H1 (cell line): ENCODE data around the gene FBXL5. TPM values are rescaled to one million over a fixed set of nuclear protein-coding genes. Genes with fewer than 3 reads are reported as not detected.

Source experiments
- CTCF ChIA-PET: fragments of 300-600 bp; sonication (Branson Sonifier 250); formaldehyde crosslinking; loops from one replicate; lab custom pipeline; 2021; ENCODE audit not compliant: partially characterized antibody; lab: Charles Lee
- POLR2A ChIA-PET: fragments of 300-600 bp; sonication (Branson Sonifier 250); formaldehyde crosslinking; loops from one replicate; lab custom pipeline; 2021; ENCODE audit warnings: inconsistent platforms; ENCODE audit not compliant: partially characterized antibody; lab: Charles Lee
- DNase-seq, 2 experiments: peaks; one replicate each; pipeline versions ENCODE4 v3.0.0 to v3.0.0-alpha.2; 2010 to 2022; ENCODE audit warnings: low spot score in 2 of 2, low read depth in 1 of 2, mixed read lengths in 1 of 2
- FAIRE-seq: peaks from 2 replicates; lab custom pipeline; 2011; peaks lifted over from hg19 to GRCh38; lab: Jason Lieb, UNC
- H2AFZ ChIP-seq: 2 replicates; pipeline ENCODE4 v1.8.1; 2012; ENCODE audit warnings: low read length, inconsistent platforms
- H2AK5ac ChIP-seq: 2 replicates; pipeline ENCODE4 v1.6.1; 2013; ENCODE audit warnings: low read depth, low read length
- H2BK120ac ChIP-seq: replicated peaks from 2 replicates; pipeline ENCODE3; 2013; ENCODE audit warnings: low read depth, low read length, inconsistent platforms
- H2BK12ac ChIP-seq: 2 replicates; pipeline ENCODE4 v1.6.1; 2013; ENCODE audit warnings: low read depth, low read length
- H2BK15ac ChIP-seq: 2 replicates; pipeline ENCODE4 v1.6.1; 2013; ENCODE audit warnings: low read length
- H2BK20ac ChIP-seq: 2 replicates; pipeline ENCODE4 v1.6.1; 2013; ENCODE audit warnings: low read length
- H2BK5ac ChIP-seq: 2 replicates; pipeline ENCODE4 v1.6.1; 2013; ENCODE audit warnings: low read depth, low read length
- H3K14ac ChIP-seq: 2 replicates; pipeline ENCODE4 v1.6.1; 2013; ENCODE audit warnings: inconsistent platforms; ENCODE audit not compliant: insufficient read length
- H3K18ac ChIP-seq: 2 replicates; pipeline ENCODE4 v1.6.1; 2013; ENCODE audit warnings: low read length; ENCODE audit errors: extremely low read depth
- H3K23ac ChIP-seq: 2 replicates; pipeline ENCODE4 v1.6.1; 2013; ENCODE audit warnings: inconsistent platforms; ENCODE audit not compliant: insufficient read length
- H3K23me2 ChIP-seq: 2 replicates; pipeline ENCODE4 v1.6.1; 2013; ENCODE audit warnings: low read depth, low read length
- H3K27ac ChIP-seq: 2 replicates; pipeline ENCODE4 v1.6.1; 2011; ENCODE audit warnings: low read depth, low read length, inconsistent platforms
- H3K27me3 ChIP-seq, 4 experiments: replicated peaks in 1 of 4; 1 replicate in 1 of 4; 2 replicates in 3 of 4; pipeline versions ENCODE4 v1.6.1 to v1.8.1; 2011 to 2013; ENCODE audit warnings: low read length in 3 of 4, mild to moderate bottlenecking in 3 of 4, inconsistent platforms in 2 of 4, mixed read lengths in 2 of 4, moderate library complexity in 1 of 4; ENCODE audit not compliant: control insufficient read depth in 3 of 4, insufficient read depth in 3 of 4; ENCODE audit errors: extremely low read depth in 1 of 4
- H3K36me3 ChIP-seq, 4 experiments: 2 replicates each; pipeline versions ENCODE4 v1.6.1 to v1.8.1; 2011 to 2013; ENCODE audit warnings: mild to moderate bottlenecking in 4 of 4, low read length in 3 of 4, moderate library complexity in 2 of 4, control low read depth in 1 of 4, inconsistent platforms in 1 of 4; ENCODE audit not compliant: insufficient read depth in 4 of 4, control insufficient read depth in 2 of 4
- H3K4ac ChIP-seq: replicated peaks from 2 replicates; pipeline ENCODE3; 2013; ENCODE audit warnings: low read length, low read depth, mixed read lengths, inconsistent platforms; ENCODE audit not compliant: insufficient read length
- H3K4me1 ChIP-seq, 4 experiments: replicated peaks in 1 of 4; 1 replicate in 1 of 4; 2 replicates in 3 of 4; pipeline versions ENCODE4 v1.6.1 to v1.8.1; 2011 to 2013; ENCODE audit warnings: low read length in 3 of 4, inconsistent platforms in 2 of 4, mixed read lengths in 1 of 4; ENCODE audit not compliant: insufficient read depth in 4 of 4, control insufficient read depth in 3 of 4
- H3K4me2 ChIP-seq, 2 experiments: 2 replicates each; pipeline versions ENCODE4 v1.6.1 to v1.8.1; 2011 to 2013; ENCODE audit warnings: low read depth in 2 of 2, low read length in 2 of 2, control low read depth in 1 of 2, inconsistent platforms in 1 of 2, mild to moderate bottlenecking in 1 of 2; ENCODE audit not compliant: insufficient read depth in 1 of 2
- H3K4me3 ChIP-seq, 4 experiments: fragments of 200-600, 300-600 bp in 1 of 4; sonication (generic), shearing (Covaris generic), sonication (Bioruptor Twin) in 1 of 4; 2 replicates each; pipeline versions ENCODE4 v1.5.1 to v1.8.1; 2011 to 2016; ENCODE audit warnings: low read length in 4 of 4, low read depth in 3 of 4, control low read depth in 2 of 4, inconsistent platforms in 2 of 4, mild to moderate bottlenecking in 2 of 4, mixed read lengths in 1 of 4, moderate library complexity in 1 of 4; ENCODE audit not compliant: insufficient read depth in 2 of 4; ENCODE audit errors: extremely low read depth in 1 of 4
- H3K56ac ChIP-seq: replicated peaks from 2 replicates; pipeline ENCODE3; 2013; ENCODE audit warnings: low read depth, mild to moderate bottlenecking, mixed read lengths, low read length, inconsistent platforms; ENCODE audit not compliant: insufficient read length
- H3K79me1 ChIP-seq: 2 replicates; pipeline ENCODE4 v1.6.1; 2013; ENCODE audit warnings: low read depth, low read length, control low read depth
- H3K79me2 ChIP-seq, 2 experiments: 2 replicates each; pipeline versions ENCODE4 v1.6.1 to v1.8.1; 2012 to 2013; ENCODE audit warnings: low read length in 2 of 2, mild to moderate bottlenecking in 2 of 2, inconsistent platforms in 1 of 2; ENCODE audit not compliant: insufficient read depth in 2 of 2, control insufficient read depth in 1 of 2
- H3K9ac ChIP-seq, 4 experiments: replicated peaks in 1 of 4; 1 replicate in 1 of 4; 2 replicates in 3 of 4; pipeline versions ENCODE4 v1.6.1 to v1.8.1; 2011 to 2013; ENCODE audit warnings: low read depth in 3 of 4, low read length in 3 of 4, control low read depth in 2 of 4, mild to moderate bottlenecking in 2 of 4, moderate library complexity in 2 of 4, inconsistent platforms in 1 of 4; ENCODE audit errors: extremely low read depth in 1 of 4
- H3K9me3 ChIP-seq, 2 experiments: 2 replicates each; pipeline versions ENCODE4 v1.6.1 to v1.8.1; 2012 to 2013; ENCODE audit warnings: mild to moderate bottlenecking in 2 of 2, moderate library complexity in 2 of 2, control low read depth in 1 of 2, inconsistent platforms in 1 of 2, low read depth in 1 of 2, low read length in 1 of 2, mixed read lengths in 1 of 2; ENCODE audit not compliant: insufficient read depth in 2 of 2
- H4K20me1 ChIP-seq, 2 experiments: replicated peaks in 1 of 2; 2 replicates each; pipeline versions ENCODE3 to v1.8.1; 2011 to 2013; ENCODE audit warnings: inconsistent platforms in 2 of 2, low read length in 2 of 2, mild to moderate bottlenecking in 1 of 2; ENCODE audit not compliant: insufficient read depth in 2 of 2, control insufficient read depth in 1 of 2
- H4K5ac ChIP-seq: 2 replicates; pipeline ENCODE4 v1.6.1; 2013; ENCODE audit warnings: low read length, low read depth, mixed read lengths, inconsistent platforms; ENCODE audit not compliant: insufficient read length
- H4K8ac ChIP-seq: 2 replicates; pipeline ENCODE4 v1.8.0; 2013; ENCODE audit warnings: mild to moderate bottlenecking, moderate library complexity, low read length, inconsistent platforms; ENCODE audit not compliant: insufficient read depth; ENCODE audit errors: extremely low read depth
- H4K91ac ChIP-seq: replicated peaks from 2 replicates; pipeline ENCODE3; 2013; ENCODE audit warnings: low read length, mixed read lengths, inconsistent platforms; ENCODE audit not compliant: insufficient read length
- BACH1 ChIP-seq: IDR thresholded peaks from 2 replicates; pipeline ENCODE4 v1.6.1; 2012; ENCODE audit warnings: low read length, improper control_type of control experiment
- SIN3A ChIP-seq, 2 experiments: IDR thresholded peaks in 1 of 2; conservative IDR thresholded peaks in 1 of 2; 2 replicates each; pipeline ENCODE4 v1.6.1; 2011 to 2012; ENCODE audit warnings: low read length in 2 of 2, improper control_type of control experiment in 1 of 2, low read depth in 1 of 2, mild to moderate bottlenecking in 1 of 2
- WGBS, 2 experiments: shearing (Covaris generic) in 1 of 2; methylation state at CpG; one replicate each; pipeline versions ENCODE4 v1.1.6 to v1.1.7; 2013 to 2015; ENCODE audit warnings: low lambda C conversion rate in 2 of 2, mixed read lengths in 2 of 2, inconsistent platforms in 1 of 2, low coverage in 1 of 2, missing lambda C conversion rate in 1 of 2; ENCODE audit not compliant: insufficient replicate concordance in 2 of 2, insufficient coverage in 1 of 2, insufficient read length in 1 of 2; ENCODE audit errors: extremely low coverage in 1 of 2, missing lambda C conversion rate in 1 of 2; 5-methylcytosine and 5-hydroxymethylcytosine counted together
- polyA plus RNA-seq, 7 experiments: library from polyadenylated mRNA; depleted of rRNA in 3 of 7; stranded (reverse) in 5 of 7; unstranded in 2 of 7; fragments of >200 nt in 5 of 7; fragments of 200-250 nt in 2 of 7; gene quantifications; 1 replicate in 5 of 7; 2 replicates in 1 of 7; 4 replicates in 1 of 7; pipeline versions ENCODE4 v1.2.1 to v1.2.3, GENCODE V29; 2011 to 2013; ENCODE audit warnings: missing spikeins in 2 of 7, mixed read lengths in 2 of 7
- total RNA-seq: library from RNA; stranded (reverse); fragmentation: NEBNext Ultra II Directional; extraction: Animal tissue kit (Norgen Biotek cat#: 25700); gene quantifications from 2 replicates; pipeline ENCODE4 v1.2.1, GENCODE V29; 2021

The FBXL5 gene
- total and polyA plus RNA-seq, 2 of the 8 experiments (the other 6 are each of a cell fraction or from before 2014, with no cell fraction given): 34.6 to 62.7 TPM

- Histone ChIP-seq H3K36me3 (no peaks in the 10 kb centered on the region; a peak in 1 of 8 replicates), H3K4me3 (peak overlapping the region; percentile 82 to 88 (median 86)), H2BK120ac (no peak overlapping the region), H3K14ac (no peak overlapping the region), H2AK5ac (no peak overlapping the region), H4K91ac (no peak overlapping the region), H2BK12ac (no peak overlapping the region), H3K23ac (peak overlapping the region; percentile 77), H3K4me2 (peak overlapping the region; percentile 84 to 95), H2AFZ (no peak overlapping the region), H3K79me1 (no peaks in the 10 kb centered on the region), H3K4me1 (peaks cover 2 to 11% (median 5%) of the 10 kb centered on the region in 4 experiments; a peak in 5 of 7 replicates), H3K4ac (peak overlapping the region; percentile 69), H3K9me3 (no peaks in the 10 kb centered on the region), H2BK15ac (no peak overlapping the region), H4K20me1 (no peaks in the 10 kb centered on the region), H2BK20ac (no peak overlapping the region), H4K8ac (no peak overlapping the region), H3K27me3 (no peaks in the 10 kb centered on the region), H3K23me2 (peaks cover 7% of the 10 kb centered on the region), H3K56ac (peak overlapping the region; percentile 52), H3K9ac (peak overlapping the region; percentile 59 to 99 (median 78)), H3K27ac (peak overlapping the region; percentile 76), H2BK5ac (no peak overlapping the region), H3K18ac (no peak overlapping the region), H4K5ac (peak overlapping the region; percentile 28), H3K79me2 (peaks cover 0 to 52% of the 10 kb centered on the region in 2 experiments; a peak in 2 of 4 replicates)
- ChIA-PET POLR2A (interaction anchor here (0.6 to 6.9 kb wide), 13 partner anchors 11 to 185 kb away, joined by 3 to 64 read pairs (median 5); partner anchors contain the start of genes CC2D2A and FAM200B), CTCF (interaction anchor here (1.0 to 2.4 kb wide), 8 partner anchors 9 to 302 kb away, joined by 3 to 7 read pairs (median 4); no protein-coding TSS in a partner anchor)
- FAIRE-seq (no peak), DNase-seq (no peak)
- 9% methylated on average over 7 of the region's 7 CpGs; no CpG with 5 or more reads in 1 of the 2 experiments for WGBS, 2 experiments
- TF ChIP-seq SIN3A (conservative IDR thresholded peaks at IDR 0.05 in 1 of 2, IDR thresholded peaks at IDR 0.05 in 1 of 2; ENCODE audit: low read depth in 1 of 2, low read length in 2 of 2): 0 out of 4 replicates have a peak, but pooled peaks of 1 of the 2 experiments have one; percentile 22
- no peak for TF ChIP-seq BACH1
Measured at GRCh38 chr4:15653864-15654592, 1.1 kb downstream of the FBXL5 start.
